ENCODE data around the gene KCNAB2.

The KCNAB2 gene

DNA sequence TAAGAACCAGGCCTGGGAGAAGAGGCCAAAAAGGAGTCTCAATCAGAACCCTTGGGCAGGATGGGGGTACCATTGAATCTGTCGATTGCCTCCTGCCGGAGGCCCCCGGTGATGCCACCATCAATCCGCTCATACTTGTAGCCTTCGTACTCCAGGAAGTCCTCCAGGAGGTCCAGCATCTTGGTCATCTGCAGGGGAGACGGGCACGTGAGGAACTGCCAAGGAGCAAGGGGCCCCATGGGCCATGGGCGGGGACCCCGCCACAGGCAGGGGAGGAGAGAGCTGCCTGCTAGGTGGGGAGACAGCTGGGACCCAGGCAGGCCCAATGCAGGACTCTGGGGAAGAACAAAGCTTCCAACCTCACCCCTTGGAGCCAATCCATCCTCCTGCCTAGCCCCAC, 85.9 kb downstream of the KCNAB2 start:
- TF ChIP-seq, protein P1, sequence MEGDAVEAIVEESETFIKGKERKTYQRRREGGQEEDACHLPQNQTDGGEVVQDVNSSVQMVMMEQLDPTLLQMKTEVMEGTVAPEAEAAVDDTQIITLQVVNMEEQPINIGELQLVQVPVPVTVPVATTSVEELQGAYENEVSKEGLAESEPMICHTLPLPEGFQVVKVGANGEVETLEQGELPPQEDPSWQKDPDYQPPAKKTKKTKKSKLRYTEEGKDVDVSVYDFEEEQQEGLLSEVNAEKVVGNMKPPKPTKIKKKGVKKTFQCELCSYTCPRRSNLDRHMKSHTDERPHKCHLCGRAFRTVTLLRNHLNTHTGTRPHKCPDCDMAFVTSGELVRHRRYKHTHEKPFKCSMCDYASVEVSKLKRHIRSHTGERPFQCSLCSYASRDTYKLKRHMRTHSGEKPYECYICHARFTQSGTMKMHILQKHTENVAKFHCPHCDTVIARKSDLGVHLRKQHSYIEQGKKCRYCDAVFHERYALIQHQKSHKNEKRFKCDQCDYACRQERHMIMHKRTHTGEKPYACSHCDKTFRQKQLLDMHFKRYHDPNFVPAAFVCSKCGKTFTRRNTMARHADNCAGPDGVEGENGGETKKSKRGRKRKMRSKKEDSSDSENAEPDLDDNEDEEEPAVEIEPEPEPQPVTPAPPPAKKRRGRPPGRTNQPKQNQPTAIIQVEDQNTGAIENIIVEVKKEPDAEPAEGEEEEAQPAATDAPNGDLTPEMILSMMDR (conservative IDR thresholded peaks at IDR 0.05; ENCODE audit: control insufficient read depth, insufficient read depth, low read depth, low read length) = no peak
- no peak for DNase-seq (ENCODE audit: low read depth)
- no peak overlapping the region for H3K4me3 ChIP-seq (ENCODE audit: control insufficient read depth, low read depth, low read length)

DNA sequence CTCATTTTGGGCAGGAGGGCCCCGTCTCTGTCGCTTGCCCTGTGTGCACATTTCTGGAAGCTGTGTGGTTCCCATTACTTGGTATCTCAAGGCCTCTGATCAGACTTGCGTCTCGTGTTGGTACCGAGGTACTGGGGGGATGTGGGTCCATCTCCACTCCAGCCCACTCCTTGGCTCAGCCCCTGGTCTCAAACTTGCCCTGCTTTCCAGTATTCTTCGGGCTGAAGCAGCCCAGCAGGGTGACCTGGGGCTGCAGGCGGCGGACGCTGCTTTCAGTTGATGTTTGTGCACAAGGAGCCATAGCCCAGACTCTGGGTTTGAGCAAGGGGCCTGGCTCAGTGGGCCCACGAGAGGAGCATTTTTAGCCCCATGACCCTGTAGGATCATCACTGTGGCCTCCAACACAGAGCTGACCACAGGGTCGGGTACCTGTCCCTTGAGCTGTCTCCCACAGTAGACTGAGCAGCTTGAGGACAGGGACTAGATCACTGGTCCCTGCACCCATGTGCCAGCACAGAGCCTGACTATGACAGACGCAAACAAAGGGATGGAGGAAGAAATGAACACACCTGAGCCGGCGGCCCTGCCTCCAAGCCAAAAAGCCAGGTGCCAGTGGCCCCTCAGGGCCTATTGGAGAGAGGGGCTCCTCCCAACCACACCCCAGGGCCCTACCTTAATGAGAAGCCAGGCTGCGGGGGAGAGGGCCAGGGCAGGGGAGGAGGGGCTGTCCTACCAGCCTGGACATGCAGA, 87.6 kb downstream of the KCNAB2 start:
- no peak for DNase-seq (ENCODE audit: low read depth)
- no peak overlapping the region for H3K4me3 ChIP-seq (ENCODE audit: control insufficient read depth, low read depth, low read length)
- TF ChIP-seq, protein P1 (conservative IDR thresholded peaks at IDR 0.05; ENCODE audit: control insufficient read depth, insufficient read depth, low read depth, low read length) = no peak

DNA sequence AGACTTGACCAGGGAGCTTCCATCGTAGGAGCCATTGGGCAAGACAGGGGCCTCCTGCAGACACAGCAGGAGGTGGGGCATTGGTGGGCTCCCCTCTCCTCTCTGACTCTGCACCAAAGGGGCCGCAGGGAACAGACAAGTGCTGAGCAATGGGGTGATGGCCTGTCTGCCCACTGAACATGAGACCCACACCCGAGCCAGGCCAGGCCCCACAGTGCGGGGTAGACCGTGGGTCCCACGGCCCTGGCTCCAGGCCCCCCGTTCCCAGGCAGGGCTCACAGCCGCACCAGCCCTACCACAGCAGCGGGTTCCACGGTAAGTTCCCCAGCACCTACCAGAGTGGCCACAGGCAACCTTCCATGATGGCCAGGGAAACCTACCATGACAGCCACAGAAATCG, 88.5 kb downstream of the KCNAB2 start:
- TF ChIP-seq, protein P1 (conservative IDR thresholded peaks at IDR 0.05; ENCODE audit: control insufficient read depth, insufficient read depth, low read depth, low read length) = no peak
- no peak for DNase-seq (ENCODE audit: low read depth)
- no peak overlapping the region for H3K4me3 ChIP-seq (ENCODE audit: control insufficient read depth, low read depth, low read length)

DNA sequence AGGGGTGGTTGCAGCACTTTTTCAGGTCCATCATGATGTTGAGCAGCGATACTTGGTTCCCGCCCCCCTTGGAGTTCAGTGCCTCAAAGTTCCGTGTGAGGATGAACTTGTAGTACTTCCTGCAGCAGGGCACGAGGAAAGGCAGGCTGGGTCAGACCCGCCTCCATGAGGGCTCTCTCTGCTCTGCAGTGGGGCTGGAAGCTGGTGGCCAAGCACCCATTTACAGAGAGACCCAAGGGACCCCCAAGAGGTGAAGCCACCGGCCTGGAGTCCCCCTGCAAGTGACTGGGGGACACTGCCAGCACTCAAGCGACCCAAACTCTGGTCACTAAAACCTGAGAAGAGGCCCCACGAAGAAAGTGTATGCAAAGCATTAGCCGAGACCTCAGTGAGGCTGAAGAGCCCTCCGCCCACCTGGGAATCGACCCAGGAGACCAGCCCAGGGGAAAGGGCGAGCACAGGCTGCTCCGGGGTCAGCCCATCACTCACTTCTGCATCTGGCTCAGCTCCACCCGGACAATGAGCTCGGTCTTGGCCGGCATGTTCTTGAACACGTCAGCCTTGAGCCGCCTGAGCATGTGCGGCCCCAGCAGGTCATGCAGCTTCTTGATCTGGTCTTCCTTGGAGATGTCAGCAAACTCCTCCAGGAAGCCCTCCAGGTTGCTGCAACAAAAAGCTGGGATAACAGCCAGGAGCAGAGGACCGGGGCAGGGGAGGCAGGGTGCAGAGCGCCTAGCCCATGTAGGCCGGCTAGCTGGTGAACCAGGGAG, 89.2 kb downstream of the KCNAB2 start:
- no peak for DNase-seq (ENCODE audit: low read depth)
- TF ChIP-seq, protein P1 (conservative IDR thresholded peaks at IDR 0.05; ENCODE audit: control insufficient read depth, insufficient read depth, low read depth, low read length) = no peak

DNA sequence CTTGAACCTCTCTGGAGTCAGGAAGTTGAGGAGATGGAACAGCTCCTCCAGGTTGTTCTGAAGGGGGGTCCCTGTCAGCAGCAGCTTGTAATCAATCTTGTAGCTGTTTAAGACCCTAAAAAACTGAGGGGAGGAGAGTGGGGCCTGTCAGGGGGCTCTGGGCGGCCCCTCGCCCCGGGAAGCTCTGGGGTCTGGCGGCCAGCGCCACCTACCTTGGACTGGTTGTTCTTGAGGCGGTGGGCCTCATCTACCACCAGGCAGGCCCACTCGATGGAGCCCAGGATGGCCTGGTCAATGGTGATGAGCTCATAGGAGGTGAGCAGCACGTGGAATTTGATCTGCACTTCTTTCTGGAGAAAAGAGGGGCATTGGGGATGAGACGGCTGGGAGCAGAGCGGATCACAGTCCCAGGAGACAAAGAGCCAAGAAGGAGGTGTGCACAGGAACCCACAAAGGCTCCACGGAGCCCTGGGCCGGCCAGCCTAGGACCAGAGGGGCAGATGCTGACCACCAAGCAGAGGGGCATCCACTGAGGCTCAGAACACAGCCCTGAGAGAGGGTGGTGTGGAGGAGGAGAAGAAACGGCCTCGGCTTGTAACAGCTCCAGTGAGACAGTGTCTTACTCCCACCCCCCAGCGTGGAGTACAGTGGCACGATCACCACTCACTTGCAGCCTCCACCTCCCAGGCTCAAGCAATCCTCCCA, 91.0 kb downstream of the KCNAB2 start:
- no peak for DNase-seq (ENCODE audit: low read depth)
- H3K4me3 ChIP-seq (ENCODE audit: control insufficient read depth, low read depth, low read length) = no peak overlapping the region
- TF ChIP-seq, protein P1 (conservative IDR thresholded peaks at IDR 0.05; ENCODE audit: control insufficient read depth, insufficient read depth, low read depth, low read length) = no peak

More for the DNA sequence above, 89.2 kb downstream of the KCNAB2 start:
- no peak overlapping the region for H3K4me3 ChIP-seq (ENCODE audit: control insufficient read depth, low read depth, low read length)

DNA sequence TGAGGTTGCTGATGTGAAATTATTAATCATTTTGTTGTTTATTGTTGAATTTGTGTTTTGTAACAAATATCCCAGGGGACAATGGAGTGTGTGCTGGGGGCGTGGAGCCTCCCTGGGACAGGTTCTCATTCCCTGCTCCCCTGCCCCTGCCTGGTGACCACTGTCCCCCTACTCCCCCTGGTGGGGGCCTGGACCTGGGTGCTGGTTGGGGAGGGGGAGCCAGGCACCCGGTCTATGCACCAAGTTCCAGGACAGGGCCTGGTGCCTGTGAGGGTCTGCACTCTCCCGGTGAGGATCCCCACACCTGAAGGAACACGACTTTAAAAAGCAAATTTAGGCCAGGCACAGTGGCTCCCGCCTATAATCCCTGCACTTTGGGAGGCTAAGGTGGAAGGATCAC, 92.1 kb downstream of the KCNAB2 start:
- DNase-seq (ENCODE audit: low read depth) = no peak
- no peak overlapping the region for H3K4me3 ChIP-seq (ENCODE audit: control insufficient read depth, low read depth, low read length)
- TF ChIP-seq, protein P1 (conservative IDR thresholded peaks at IDR 0.05; ENCODE audit: control insufficient read depth, insufficient read depth, low read depth, low read length) = no peak
